ENCODE results near the gene SLC5A10. TPM values are rescaled to one million over a fixed set of nuclear protein-coding genes. Genes with fewer than 3 reads are reported as not detected.

Gene SLC5A10
- total and polyA plus RNA-seq, 4 donors, result 0.05 to 0.23 (median 0.15) TPM

- Histone ChIP-seq H3K4me3 (ENCODE audit: low read depth in 1 of 3, low read length in 3 of 3) (no peak overlapping the region), H3K9ac (ENCODE audit: low read depth in 1 of 2, low read length in 2 of 2) (no peak overlapping the region), H3K36me3 (ENCODE audit: control insufficient read depth in 4 of 4, insufficient read depth in 3 of 4, low read depth in 1 of 4, low read length in 3 of 4) (no peaks in the 10 kb centered on the region), H3K27me3 (ENCODE audit: control insufficient read depth in 4 of 4, insufficient read depth in 4 of 4, low read length in 3 of 4) (no peaks in the 10 kb centered on the region), H3K4me1 (ENCODE audit: control insufficient read depth in 4 of 4, insufficient read depth in 4 of 4, low read length in 3 of 4) (peaks cover 0 to 5% (median 1%) of the 10 kb centered on the region in 4 donors), H3K9me3 (ENCODE audit: control insufficient read depth in 4 of 4, low read length in 3 of 4) (no peaks in the 10 kb centered on the region), H3K27ac (ENCODE audit: low read depth in 1 of 2, low read length in 2 of 2) (no peak overlapping the region)
- TF ChIP-seq HNF4G (IDR thresholded peaks at IDR 0.05) (no peak), FOXA1 (IDR thresholded peaks at IDR 0.05) (no peak), REST (IDR thresholded peaks at IDR 0.05) (no peak), CTCF (IDR thresholded peaks at IDR 0.05; ENCODE audit: low read depth, low read length, missing input control) (no peak), NR2F2 (IDR thresholded peaks at IDR 0.05) (no peak), ATF3 (IDR thresholded peaks at IDR 0.05) (no peak), FOXA2 (IDR thresholded peaks at IDR 0.05) (no peak), TAF1 (conservative IDR thresholded peaks at IDR 0.05) (no peak)
- TF ChIP-seq, protein P1, sequence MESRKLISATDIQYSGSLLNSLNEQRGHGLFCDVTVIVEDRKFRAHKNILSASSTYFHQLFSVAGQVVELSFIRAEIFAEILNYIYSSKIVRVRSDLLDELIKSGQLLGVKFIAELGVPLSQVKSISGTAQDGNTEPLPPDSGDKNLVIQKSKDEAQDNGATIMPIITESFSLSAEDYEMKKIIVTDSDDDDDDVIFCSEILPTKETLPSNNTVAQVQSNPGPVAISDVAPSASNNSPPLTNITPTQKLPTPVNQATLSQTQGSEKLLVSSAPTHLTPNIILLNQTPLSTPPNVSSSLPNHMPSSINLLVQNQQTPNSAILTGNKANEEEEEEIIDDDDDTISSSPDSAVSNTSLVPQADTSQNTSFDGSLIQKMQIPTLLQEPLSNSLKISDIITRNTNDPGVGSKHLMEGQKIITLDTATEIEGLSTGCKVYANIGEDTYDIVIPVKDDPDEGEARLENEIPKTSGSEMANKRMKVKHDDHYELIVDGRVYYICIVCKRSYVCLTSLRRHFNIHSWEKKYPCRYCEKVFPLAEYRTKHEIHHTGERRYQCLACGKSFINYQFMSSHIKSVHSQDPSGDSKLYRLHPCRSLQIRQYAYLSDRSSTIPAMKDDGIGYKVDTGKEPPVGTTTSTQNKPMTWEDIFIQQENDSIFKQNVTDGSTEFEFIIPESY (IDR thresholded peaks at IDR 0.05), result no peak
- 88% methylated on average over 6 of the region's 6 CpGs for WGBS
- no peak for DNase-seq (ENCODE audit: low spot score)
Measured at GRCh38 chr17:19018600-19018950, 66.6 kb downstream of the SLC5A10 start.

- no peak for DNase-seq (ENCODE audit: low spot score)
- Histone ChIP-seq H3K9me3 (ENCODE audit: control insufficient read depth in 4 of 4, low read length in 3 of 4) (no peaks in the 10 kb centered on the region), H3K36me3 (ENCODE audit: control insufficient read depth in 4 of 4, insufficient read depth in 3 of 4, low read depth in 1 of 4, low read length in 3 of 4) (peaks cover 0 to 2% (median 0%) of the 10 kb centered on the region in 4 donors), H3K4me1 (ENCODE audit: control insufficient read depth in 4 of 4, insufficient read depth in 4 of 4, low read length in 3 of 4) (peaks cover 0 to 5% (median 1%) of the 10 kb centered on the region in 4 donors), H3K27me3 (ENCODE audit: control insufficient read depth in 4 of 4, insufficient read depth in 4 of 4, low read length in 3 of 4) (no peaks in the 10 kb centered on the region), H3K9ac (ENCODE audit: low read depth in 1 of 2, low read length in 2 of 2) (no peak overlapping the region), H3K27ac (ENCODE audit: low read depth in 1 of 2, low read length in 2 of 2) (no peak overlapping the region), H3K4me3 (ENCODE audit: low read depth in 1 of 3, low read length in 3 of 3) (no peak overlapping the region)
- 77% methylated on average over 27 of the region's 27 CpGs for WGBS
- TF ChIP-seq SP1 (IDR thresholded peaks at IDR 0.05) (no peak), ATF3 (IDR thresholded peaks at IDR 0.05) (no peak)
Measured at GRCh38 chr17:19019041-19019941, 67.3 kb downstream of the SLC5A10 start.

Data from liver (tissue), 9 donors.